Measurements from ENCODE around the gene CSNK1D.

- TF ChIP-seq CTCF (IDR thresholded peaks at IDR 0.05; ENCODE audit: low read depth, low read length) (no peak), EZH2phosphoT487 (IDR thresholded peaks at IDR 0.05; ENCODE audit: low read depth) (no peak)
Observed at GRCh38 chr17:82274134-82275020, 877 bp upstream of the CSNK1D start.
